Measurements from ENCODE around the gene MARCHF6. TPM values are rescaled to one million over a fixed set of nuclear protein-coding genes. Genes with fewer than 3 reads are reported as not detected.
"Not testable (repeated sequence)": the region's sequence is repeated elsewhere in the genome, so short reads cannot be mapped to it uniquely, and the experiment has no call there.

Gene MARCHF6
- total RNA-seq, 2 donors from 2014 or later: 114 to 120 TPM

DNA sequence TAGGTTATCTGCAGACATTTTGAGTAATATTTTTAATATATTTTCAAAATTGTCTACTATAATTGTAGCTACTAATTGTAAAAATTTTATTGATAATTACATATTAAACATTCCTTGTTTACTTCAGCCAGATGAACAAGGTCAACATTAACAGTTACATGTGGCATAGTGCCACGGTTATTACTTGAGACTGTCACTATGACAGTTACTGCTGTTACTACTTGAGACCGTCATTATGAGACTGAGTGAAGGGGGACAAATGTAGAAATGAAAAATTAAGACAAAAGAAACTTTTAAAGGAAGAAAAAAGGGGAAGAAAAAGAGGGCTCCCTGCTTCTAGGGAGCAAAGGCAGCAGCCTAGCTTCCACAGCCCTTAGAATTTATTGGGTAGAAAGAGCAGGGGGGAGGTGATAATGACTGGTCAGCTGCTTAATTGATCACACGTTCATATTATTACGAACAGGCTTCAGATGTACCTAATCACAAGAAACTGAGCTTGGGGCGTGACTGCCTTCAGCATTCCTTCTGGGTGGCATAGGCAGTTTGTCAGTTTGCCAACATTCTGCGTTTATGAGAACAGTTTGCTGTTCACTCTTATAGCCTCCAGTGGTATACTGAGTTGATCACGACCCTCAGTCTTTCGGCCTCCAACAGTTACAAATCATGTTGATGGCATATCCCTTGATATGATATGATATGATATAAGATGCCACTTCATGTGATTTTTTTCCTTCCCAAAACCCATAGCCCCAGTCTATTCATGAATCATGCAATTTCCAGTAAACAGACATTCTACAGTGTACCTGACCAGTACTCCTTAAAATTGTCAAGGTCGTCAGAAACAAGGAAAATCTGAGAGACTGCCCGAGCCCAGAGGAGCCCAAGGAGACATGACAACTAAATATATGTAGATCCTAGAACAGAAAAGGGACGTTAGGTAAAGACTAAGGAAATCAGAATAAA is 13.1 kb downstream of the MARCHF6 start:
- H3K36me3 Mint-ChIP-seq: no peaks in the 10 kb centered on the region
- H3K27ac Mint-ChIP-seq: no peak overlapping the region
- peaks cover 41 to 43% of the 10 kb centered on the region in 2 donors for H3K4me1 Mint-ChIP-seq (ENCODE audit: low read depth in 2 of 2)
- no peak for DNase-seq (ENCODE audit: low spot score)
- H3K27me3 Mint-ChIP-seq: no peaks in the 10 kb centered on the region
- no peaks in the 10 kb centered on the region for H3K9me3 Mint-ChIP-seq
- ATAC-seq: no peak
- H3K4me3 Mint-ChIP-seq: no peak overlapping the region

GRCh38 chr5:10367579-10367978 is 14.1 kb downstream of the MARCHF6 start:
- Mint-ChIP-seq H3K4me3 (no peak overlapping the region), H3K9me3 (no peaks in the 10 kb centered on the region), H3K27me3 (no peaks in the 10 kb centered on the region), H3K4me1 (ENCODE audit: low read depth in 2 of 2) (peaks cover 37 to 40% of the 10 kb centered on the region in 2 donors), H3K27ac (no peak overlapping the region), H3K36me3 (no peaks in the 10 kb centered on the region)
- DNase-seq (ENCODE audit: low spot score) (no peak), ATAC-seq (no peak)

DNA sequence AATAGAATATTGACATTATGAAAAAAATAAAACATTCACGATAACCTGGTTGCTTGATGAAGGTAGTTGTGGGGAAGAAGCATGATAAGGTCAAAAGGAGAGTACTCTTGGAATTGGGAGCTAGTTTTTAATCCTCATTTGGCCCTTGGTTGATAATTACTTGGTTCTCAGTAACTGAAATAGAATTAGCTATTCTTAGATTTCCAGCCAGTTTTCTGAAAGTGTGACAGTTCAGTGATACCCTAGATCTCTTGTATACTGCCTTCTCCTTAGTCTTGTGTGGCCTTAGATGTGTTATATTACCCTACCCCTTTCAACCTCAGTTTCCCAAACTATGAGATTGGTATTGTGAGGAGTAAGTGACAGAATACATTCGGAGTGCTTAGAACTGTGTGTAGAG is 17.4 kb downstream of the MARCHF6 start:
- Mint-ChIP-seq H3K27me3 (no peaks in the 10 kb centered on the region), H3K4me3 (no peak overlapping the region), H3K27ac (no peak overlapping the region), H3K4me1 (ENCODE audit: low read depth in 2 of 2) (peaks cover 51 to 54% of the 10 kb centered on the region in 2 donors), H3K9me3 (no peaks in the 10 kb centered on the region), H3K36me3 (peaks cover 2% of the 10 kb centered on the region)
- ATAC-seq: no peak
- DNase-seq (ENCODE audit: low spot score): no peak

GRCh38 chr5:10371369-10371768 is 17.9 kb downstream of the MARCHF6 start:
- peaks cover 52 to 56% of the 10 kb centered on the region in 2 donors for H3K4me1 Mint-ChIP-seq (ENCODE audit: low read depth in 2 of 2)
- not testable (repeated sequence) for H3K9me3 Mint-ChIP-seq; H3K27me3 Mint-ChIP-seq; H3K36me3 Mint-ChIP-seq; H3K4me3 Mint-ChIP-seq; ATAC-seq; DNase-seq (ENCODE audit: low spot score); H3K27ac Mint-ChIP-seq

- H3K9me3 Mint-ChIP-seq: no peaks in the 10 kb centered on the region
- ATAC-seq (peak in 1 of 2 donors; percentile 31), DNase-seq (ENCODE audit: low spot score) (no peak)
- H3K4me1 Mint-ChIP-seq (ENCODE audit: low read depth in 2 of 2): peaks cover 53 to 59% of the 10 kb centered on the region in 2 donors
- no peaks in the 10 kb centered on the region for H3K27me3 Mint-ChIP-seq
- H3K4me3 Mint-ChIP-seq: no peak overlapping the region
- H3K27ac Mint-ChIP-seq: peak overlapping the region in 1 of 2 donors; percentile 9
- peaks cover 5% of the 10 kb centered on the region for H3K36me3 Mint-ChIP-seq
These were observed 19.5 kb downstream of the MARCHF6 start for GRCh38 chr5:10372726-10373709.

DNA sequence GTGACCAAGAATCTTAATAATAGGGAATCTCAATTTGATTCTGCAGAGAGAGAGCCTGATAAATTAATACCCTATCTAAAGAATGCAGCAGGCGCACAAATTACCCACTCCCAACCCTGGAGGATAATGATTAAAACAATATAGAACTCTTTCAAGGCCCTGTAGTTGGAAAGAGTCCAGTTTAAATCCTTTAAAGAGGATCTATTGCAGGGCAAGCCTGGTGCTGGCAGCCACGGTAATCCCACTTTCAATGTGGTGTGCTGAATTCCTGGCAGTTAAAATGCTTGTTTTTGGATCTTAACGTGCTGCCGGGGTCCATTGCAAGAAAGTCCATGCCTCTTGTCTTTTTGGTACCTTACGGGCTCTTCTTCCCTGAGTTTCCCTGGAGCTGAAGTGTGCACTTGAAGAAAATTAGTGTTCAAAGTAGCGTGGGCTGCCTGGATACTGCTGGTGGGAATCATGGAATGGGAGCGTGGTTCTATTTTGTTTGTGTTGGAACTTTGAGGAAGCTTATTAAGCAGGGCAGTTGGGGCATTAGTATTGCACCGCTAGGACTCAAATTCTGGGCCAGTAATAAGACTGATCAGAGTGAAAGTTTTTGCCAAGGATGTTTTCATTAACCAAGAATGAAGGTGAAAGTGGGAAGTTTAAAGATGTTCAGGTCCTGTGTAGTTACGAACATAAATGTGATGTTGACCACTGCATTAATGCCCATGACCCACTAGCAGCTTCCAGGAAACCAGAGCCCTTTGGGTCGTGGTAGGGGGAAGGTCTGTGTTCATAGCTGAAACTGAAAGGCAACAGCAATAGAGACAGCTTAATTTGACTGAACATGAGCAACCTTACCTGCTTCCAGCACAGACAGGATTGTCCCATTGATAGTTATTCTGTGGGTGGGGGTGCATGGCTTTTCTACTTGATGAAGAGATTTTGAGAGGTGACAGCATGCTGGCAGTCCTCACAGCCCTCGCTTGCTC is 20.8 kb downstream of the MARCHF6 start:
- peaks cover 51 to 58% of the 10 kb centered on the region in 2 donors for H3K4me1 Mint-ChIP-seq (ENCODE audit: low read depth in 2 of 2)
- no peaks in the 10 kb centered on the region for H3K27me3 Mint-ChIP-seq
- DNase-seq (ENCODE audit: low spot score) (no peak), ATAC-seq (peak in 1 of 2 donors; percentile 53)
- peaks cover 5% of the 10 kb centered on the region for H3K36me3 Mint-ChIP-seq
- peak overlapping the region; percentile 9 to 43 for H3K27ac Mint-ChIP-seq
- no peaks in the 10 kb centered on the region for H3K9me3 Mint-ChIP-seq
- H3K4me3 Mint-ChIP-seq: no peak overlapping the region

- H3K4me3 Mint-ChIP-seq; H3K9me3 Mint-ChIP-seq; H3K27ac Mint-ChIP-seq; H3K27me3 Mint-ChIP-seq; ATAC-seq; H3K36me3 Mint-ChIP-seq; DNase-seq (ENCODE audit: low spot score): not testable (repeated sequence)
- peaks cover 51 to 57% of the 10 kb centered on the region in 2 donors for H3K4me1 Mint-ChIP-seq (ENCODE audit: low read depth in 2 of 2)
These were observed 21.7 kb downstream of the MARCHF6 start for GRCh38 chr5:10375146-10375545.

- ATAC-seq: no peak
- Mint-ChIP-seq H3K27ac (peak overlapping the region; percentile 22 to 65), H3K27me3 (no peaks in the 10 kb centered on the region), H3K4me3 (peak overlapping the region; percentile 47), H3K9me3 (no peaks in the 10 kb centered on the region), H3K36me3 (peaks cover 11% of the 10 kb centered on the region), H3K4me1 (ENCODE audit: low read depth in 2 of 2) (peaks cover 54 to 55% of the 10 kb centered on the region in 2 donors)
- DNase-seq (ENCODE audit: low spot score): no peak
These were observed 23.0 kb downstream of the MARCHF6 start for GRCh38 chr5:10376544-10376943.

- peak overlapping the region; percentile 22 to 65 for H3K27ac Mint-ChIP-seq
- ATAC-seq (peak; percentile 64), DNase-seq (ENCODE audit: low spot score) (no peak)
- peak overlapping the region; percentile 47 for H3K4me3 Mint-ChIP-seq
- H3K9me3 Mint-ChIP-seq: no peaks in the 10 kb centered on the region
- peaks cover 11% of the 10 kb centered on the region for H3K36me3 Mint-ChIP-seq
- no peaks in the 10 kb centered on the region for H3K27me3 Mint-ChIP-seq
- peaks cover 54 to 55% of the 10 kb centered on the region in 2 donors for H3K4me1 Mint-ChIP-seq (ENCODE audit: low read depth in 2 of 2)
These were observed 23.6 kb downstream of the MARCHF6 start for GRCh38 chr5:10377081-10377480.

DNA sequence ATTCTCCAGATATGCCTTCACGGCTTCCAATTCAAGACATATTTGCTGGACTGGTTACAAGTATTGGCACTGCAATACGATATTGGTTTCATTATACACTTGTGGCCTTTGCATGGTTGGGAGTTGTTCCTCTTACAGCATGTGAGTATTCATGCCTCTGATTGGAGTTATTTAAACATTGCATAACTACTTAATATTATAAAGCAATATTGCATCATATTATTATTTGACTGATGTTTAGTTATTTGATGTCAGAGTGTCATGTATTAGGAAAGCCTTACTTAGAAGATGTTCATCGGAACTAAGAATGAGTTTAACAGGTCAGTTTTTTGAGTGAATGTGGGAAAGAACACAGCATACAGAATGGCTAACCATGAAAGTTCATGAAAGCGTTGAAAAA is 28.3 kb downstream of the MARCHF6 start:
- Mint-ChIP-seq H3K9me3 (no peaks in the 10 kb centered on the region), H3K27me3 (no peaks in the 10 kb centered on the region), H3K27ac (no peak overlapping the region), H3K4me1 (ENCODE audit: low read depth in 2 of 2) (peaks cover 23 to 34% of the 10 kb centered on the region in 2 donors), H3K4me3 (no peak overlapping the region), H3K36me3 (peaks cover 13% of the 10 kb centered on the region)
- ATAC-seq (no peak), DNase-seq (ENCODE audit: low spot score) (no peak)

DNA sequence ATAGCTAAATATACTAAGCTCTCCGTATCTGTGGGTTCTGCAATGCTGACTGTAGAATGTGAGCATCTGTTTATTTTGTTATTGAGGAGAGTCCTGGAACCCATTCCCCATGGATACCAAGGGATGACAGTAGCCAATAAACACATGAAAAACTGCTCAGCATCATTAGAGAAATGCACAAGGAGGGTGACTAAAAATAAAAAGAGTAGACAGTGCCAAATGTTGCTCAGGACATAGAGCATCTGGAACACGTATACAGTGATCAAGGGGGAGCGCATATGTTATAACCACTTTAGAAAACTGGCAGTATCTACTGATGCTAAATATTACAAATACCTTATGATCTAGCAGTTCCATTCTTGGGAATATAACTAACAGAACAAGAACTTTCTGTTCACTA is 31.0 kb downstream of the MARCHF6 start:
- Mint-ChIP-seq H3K27ac (peak overlapping the region in 1 of 2 donors; percentile 25), H3K27me3 (no peaks in the 10 kb centered on the region), H3K36me3 (peaks cover 13% of the 10 kb centered on the region), H3K4me3 (no peak overlapping the region), H3K9me3 (no peaks in the 10 kb centered on the region), H3K4me1 (ENCODE audit: low read depth in 2 of 2) (peaks cover 11 to 25% of the 10 kb centered on the region in 2 donors)
- no peak for DNase-seq (ENCODE audit: low spot score)
- no peak for ATAC-seq

DNA sequence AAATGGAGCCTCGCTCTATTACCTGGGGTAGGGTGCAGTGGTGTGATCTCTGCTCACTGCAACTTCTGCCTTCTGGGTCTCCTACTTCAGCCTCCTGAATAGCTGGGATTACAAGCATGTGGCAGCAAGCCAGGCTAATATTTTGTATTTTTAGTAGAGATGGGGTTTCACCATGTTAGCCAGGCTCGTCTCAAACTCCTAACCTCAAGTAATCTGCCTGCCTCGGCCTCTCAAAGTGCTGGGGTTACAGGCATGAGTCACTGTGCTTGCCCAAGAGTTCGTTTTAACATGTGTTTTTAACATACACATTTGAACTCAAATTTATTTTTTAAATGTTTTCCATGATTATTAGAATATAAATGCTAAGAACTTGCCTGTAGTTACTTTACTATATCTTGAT is 34.2 kb downstream of the MARCHF6 start:
- peaks cover 10% of the 10 kb centered on the region for H3K36me3 Mint-ChIP-seq
- no peaks in the 10 kb centered on the region for H3K9me3 Mint-ChIP-seq
- H3K4me3 Mint-ChIP-seq: no peak overlapping the region
- DNase-seq (ENCODE audit: low spot score): no peak
- no peaks in the 10 kb centered on the region for H3K27me3 Mint-ChIP-seq
- H3K4me1 Mint-ChIP-seq (ENCODE audit: low read depth in 2 of 2): peaks cover 0 to 12% of the 10 kb centered on the region in 2 donors
- H3K27ac Mint-ChIP-seq: no peak overlapping the region
- no peak for ATAC-seq

GRCh38 chr5:10391130-10391529 is 37.6 kb downstream of the MARCHF6 start:
- Mint-ChIP-seq H3K9me3 (no peaks in the 10 kb centered on the region), H3K4me3 (no peak overlapping the region), H3K36me3 (peaks cover 13% of the 10 kb centered on the region), H3K27ac (no peak overlapping the region), H3K4me1 (ENCODE audit: low read depth in 2 of 2) (peaks cover 0 to 5% of the 10 kb centered on the region in 2 donors), H3K27me3 (no peaks in the 10 kb centered on the region)
- no peak for ATAC-seq
- DNase-seq (ENCODE audit: low spot score): no peak
